HEK293 (cell line): ENCODE data around the gene CCDC116.

Experiments
- ATF2 ChIP-seq: fragments of 450-650 bp; formaldehyde crosslinking; IDR thresholded peaks from 2 replicates; pipeline ENCODE4 v1.5.1; 2016; ENCODE audit warnings: missing biosample characterization, missing genetic modification characterization, low read depth
- HOXD13 ChIP-seq: sonication (generic); formaldehyde crosslinking; IDR thresholded peaks from 2 replicates; pipeline ENCODE4 v1.8.0; 2022; ENCODE audit warnings: missing genetic modification reagents, borderline replicate concordance
- TRIM28 ChIP-seq: IDR thresholded peaks from 2 replicates; pipeline ENCODE4 v1.6.1; 2011; ENCODE audit warnings: low read length, control low read depth, borderline replicate concordance
- ZBTB49 ChIP-seq: fragments of 450-650 bp; formaldehyde crosslinking; IDR thresholded peaks from 2 replicates; pipeline ENCODE4 v1.5.1; 2016; ENCODE audit warnings: missing biosample characterization, missing genetic modification characterization, low read depth
- TF ChIP-seq, protein P1 (sequence below): fragments of 450-650 bp; formaldehyde crosslinking; IDR thresholded peaks from 2 replicates; pipeline ENCODE4 v1.5.1; 2016; ENCODE audit warnings: missing biosample characterization, missing genetic modification characterization
- TF ChIP-seq, protein P2 (sequence below): fragments of 450-650 bp; formaldehyde crosslinking; IDR thresholded peaks from 2 replicates; pipeline ENCODE4 v1.5.1; 2016; ENCODE audit warnings: missing biosample characterization, missing genetic modification characterization
- TF ChIP-seq, protein P3 (sequence below): fragments of 450-650 bp; formaldehyde crosslinking; IDR thresholded peaks from 2 replicates; pipeline ENCODE4 v1.5.1; 2016; ENCODE audit warnings: missing biosample characterization, missing genetic modification characterization

GRCh38 chr22:21651521-21652009 is 19.0 kb downstream of the CCDC116 start:
- TF ChIP-seq, protein P1, sequence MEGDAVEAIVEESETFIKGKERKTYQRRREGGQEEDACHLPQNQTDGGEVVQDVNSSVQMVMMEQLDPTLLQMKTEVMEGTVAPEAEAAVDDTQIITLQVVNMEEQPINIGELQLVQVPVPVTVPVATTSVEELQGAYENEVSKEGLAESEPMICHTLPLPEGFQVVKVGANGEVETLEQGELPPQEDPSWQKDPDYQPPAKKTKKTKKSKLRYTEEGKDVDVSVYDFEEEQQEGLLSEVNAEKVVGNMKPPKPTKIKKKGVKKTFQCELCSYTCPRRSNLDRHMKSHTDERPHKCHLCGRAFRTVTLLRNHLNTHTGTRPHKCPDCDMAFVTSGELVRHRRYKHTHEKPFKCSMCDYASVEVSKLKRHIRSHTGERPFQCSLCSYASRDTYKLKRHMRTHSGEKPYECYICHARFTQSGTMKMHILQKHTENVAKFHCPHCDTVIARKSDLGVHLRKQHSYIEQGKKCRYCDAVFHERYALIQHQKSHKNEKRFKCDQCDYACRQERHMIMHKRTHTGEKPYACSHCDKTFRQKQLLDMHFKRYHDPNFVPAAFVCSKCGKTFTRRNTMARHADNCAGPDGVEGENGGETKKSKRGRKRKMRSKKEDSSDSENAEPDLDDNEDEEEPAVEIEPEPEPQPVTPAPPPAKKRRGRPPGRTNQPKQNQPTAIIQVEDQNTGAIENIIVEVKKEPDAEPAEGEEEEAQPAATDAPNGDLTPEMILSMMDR (tag by site-specific recombination) = no peak
- TF ChIP-seq, protein P2, sequence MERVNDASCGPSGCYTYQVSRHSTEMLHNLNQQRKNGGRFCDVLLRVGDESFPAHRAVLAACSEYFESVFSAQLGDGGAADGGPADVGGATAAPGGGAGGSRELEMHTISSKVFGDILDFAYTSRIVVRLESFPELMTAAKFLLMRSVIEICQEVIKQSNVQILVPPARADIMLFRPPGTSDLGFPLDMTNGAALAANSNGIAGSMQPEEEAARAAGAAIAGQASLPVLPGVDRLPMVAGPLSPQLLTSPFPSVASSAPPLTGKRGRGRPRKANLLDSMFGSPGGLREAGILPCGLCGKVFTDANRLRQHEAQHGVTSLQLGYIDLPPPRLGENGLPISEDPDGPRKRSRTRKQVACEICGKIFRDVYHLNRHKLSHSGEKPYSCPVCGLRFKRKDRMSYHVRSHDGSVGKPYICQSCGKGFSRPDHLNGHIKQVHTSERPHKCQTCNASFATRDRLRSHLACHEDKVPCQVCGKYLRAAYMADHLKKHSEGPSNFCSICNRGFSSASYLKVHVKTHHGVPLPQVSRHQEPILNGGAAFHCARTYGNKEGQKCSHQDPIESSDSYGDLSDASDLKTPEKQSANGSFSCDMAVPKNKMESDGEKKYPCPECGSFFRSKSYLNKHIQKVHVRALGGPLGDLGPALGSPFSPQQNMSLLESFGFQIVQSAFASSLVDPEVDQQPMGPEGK (tag by site-specific recombination) = no peak
- TF ChIP-seq TRIM28 (no peak), HOXD13 (CRISPR knock-in tag) (no peak), ATF2 (tag by site-specific recombination) (no peak), ZBTB49 (no peak)
- TF ChIP-seq, protein P3, sequence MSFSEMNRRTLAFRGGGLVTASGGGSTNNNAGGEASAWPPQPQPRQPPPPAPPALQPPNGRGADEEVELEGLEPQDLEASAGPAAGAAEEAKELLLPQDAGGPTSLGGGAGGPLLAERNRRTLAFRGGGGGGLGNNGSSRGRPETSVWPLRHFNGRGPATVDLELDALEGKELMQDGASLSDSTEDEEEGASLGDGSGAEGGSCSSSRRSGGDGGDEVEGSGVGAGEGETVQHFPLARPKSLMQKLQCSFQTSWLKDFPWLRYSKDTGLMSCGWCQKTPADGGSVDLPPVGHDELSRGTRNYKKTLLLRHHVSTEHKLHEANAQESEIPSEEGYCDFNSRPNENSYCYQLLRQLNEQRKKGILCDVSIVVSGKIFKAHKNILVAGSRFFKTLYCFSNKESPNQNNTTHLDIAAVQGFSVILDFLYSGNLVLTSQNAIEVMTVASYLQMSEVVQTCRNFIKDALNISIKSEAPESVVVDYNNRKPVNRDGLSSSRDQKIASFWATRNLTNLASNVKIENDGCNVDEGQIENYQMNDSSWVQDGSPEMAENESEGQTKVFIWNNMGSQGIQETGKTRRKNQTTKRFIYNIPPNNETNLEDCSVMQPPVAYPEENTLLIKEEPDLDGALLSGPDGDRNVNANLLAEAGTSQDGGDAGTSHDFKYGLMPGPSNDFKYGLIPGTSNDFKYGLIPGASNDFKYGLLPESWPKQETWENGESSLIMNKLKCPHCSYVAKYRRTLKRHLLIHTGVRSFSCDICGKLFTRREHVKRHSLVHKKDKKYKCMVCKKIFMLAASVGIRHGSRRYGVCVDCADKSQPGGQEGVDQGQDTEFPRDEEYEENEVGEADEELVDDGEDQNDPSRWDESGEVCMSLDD (tag by site-specific recombination) = no peak
